Measurements from ENCODE around the gene SLC9A1.

DNA sequence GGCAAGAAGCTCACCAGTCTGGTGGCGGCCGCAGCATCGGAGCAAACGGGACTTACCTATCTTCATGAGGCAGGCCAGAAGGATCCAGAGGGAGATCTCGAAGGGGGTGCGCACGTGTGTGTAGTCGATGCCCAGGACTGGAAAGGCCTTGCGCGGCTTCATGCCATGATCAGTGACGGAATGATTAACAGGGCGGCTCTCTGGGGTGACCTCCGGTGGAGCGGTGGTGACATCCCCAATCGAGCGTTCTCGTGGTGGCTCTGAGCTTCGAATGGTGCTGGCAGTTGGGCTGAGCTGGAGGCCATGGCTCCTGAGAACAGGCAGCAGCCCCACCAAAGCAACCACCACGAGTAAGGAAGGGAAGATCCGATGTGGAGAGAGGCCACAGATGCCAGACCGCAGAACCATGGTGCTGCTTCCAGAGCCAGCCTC is 982 bp downstream of the SLC9A1 start:
- TF ChIP-seq, protein P1, sequence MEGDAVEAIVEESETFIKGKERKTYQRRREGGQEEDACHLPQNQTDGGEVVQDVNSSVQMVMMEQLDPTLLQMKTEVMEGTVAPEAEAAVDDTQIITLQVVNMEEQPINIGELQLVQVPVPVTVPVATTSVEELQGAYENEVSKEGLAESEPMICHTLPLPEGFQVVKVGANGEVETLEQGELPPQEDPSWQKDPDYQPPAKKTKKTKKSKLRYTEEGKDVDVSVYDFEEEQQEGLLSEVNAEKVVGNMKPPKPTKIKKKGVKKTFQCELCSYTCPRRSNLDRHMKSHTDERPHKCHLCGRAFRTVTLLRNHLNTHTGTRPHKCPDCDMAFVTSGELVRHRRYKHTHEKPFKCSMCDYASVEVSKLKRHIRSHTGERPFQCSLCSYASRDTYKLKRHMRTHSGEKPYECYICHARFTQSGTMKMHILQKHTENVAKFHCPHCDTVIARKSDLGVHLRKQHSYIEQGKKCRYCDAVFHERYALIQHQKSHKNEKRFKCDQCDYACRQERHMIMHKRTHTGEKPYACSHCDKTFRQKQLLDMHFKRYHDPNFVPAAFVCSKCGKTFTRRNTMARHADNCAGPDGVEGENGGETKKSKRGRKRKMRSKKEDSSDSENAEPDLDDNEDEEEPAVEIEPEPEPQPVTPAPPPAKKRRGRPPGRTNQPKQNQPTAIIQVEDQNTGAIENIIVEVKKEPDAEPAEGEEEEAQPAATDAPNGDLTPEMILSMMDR (IDR thresholded peaks at IDR 0.05 in 8 of 11, conservative IDR thresholded peaks at IDR 0.05 in 3 of 11), result no peak
- no peak for TF ChIP-seq POLR2A (IDR thresholded peaks at IDR 0.05)
- TF ChIP-seq POLR2AphosphoS5 (IDR thresholded peaks at IDR 0.05), result peak in 1 of 3 donors; percentile 6

All from spleen (tissue), 7 donors.